Spleen (tissue), 11 donors: ENCODE data around the gene SLCO2B1. TPM values are rescaled to one million over a fixed set of nuclear protein-coding genes. Genes with fewer than 3 reads are reported as not detected.
A peak's percentile ranks its signal among the peaks of the same experiment; 100 is the strongest.

Source experiments
- DNase-seq: peaks from one replicate; pipeline ENCODE4 v3.0.0-alpha.2; 2020
- H3K27ac ChIP-seq, 8 donors: fragments of 200-600 bp; sonication (generic) in 7 of 8; 1 replicate in 4 of 8; 2 replicates in 4 of 8; pipeline versions ENCODE4 v1.5.0 to v1.8.0; 2016 to 2021; ENCODE audit warnings: inconsistent platforms in 4 of 8, mild to moderate bottlenecking in 4 of 8, moderate library complexity in 1 of 8
- H3K27me3 ChIP-seq, 7 donors: fragments of 200-600 bp; sonication (generic) in 6 of 7; replicated peaks in 1 of 7; 1 replicate in 4 of 7; 2 replicates in 3 of 7; pipeline versions ENCODE4 v1.5.0 to v1.8.0; 2016 to 2021; ENCODE audit warnings: inconsistent platforms in 3 of 7, mild to moderate bottlenecking in 1 of 7
- H3K36me3 ChIP-seq, 6 donors: fragments of 200-600 bp; sonication (generic) in 5 of 6; 1 replicate in 4 of 6; 2 replicates in 2 of 6; pipeline versions ENCODE4 v1.5.0 to v1.8.0; 2016 to 2021; ENCODE audit warnings: inconsistent platforms in 2 of 6
- H3K4me1 ChIP-seq, 6 donors: fragments of 200-600 bp; sonication (generic) in 5 of 6; 1 replicate in 3 of 6; 2 replicates in 3 of 6; pipeline versions ENCODE4 v1.5.0 to v1.8.0; 2016 to 2021; ENCODE audit warnings: inconsistent platforms in 3 of 6
- H3K4me3 ChIP-seq, 8 donors: fragments of 200-600 bp; sonication (generic) in 7 of 8; 1 replicate in 4 of 8; 2 replicates in 4 of 8; pipeline versions ENCODE4 v1.5.0 to v1.8.0; 2016 to 2021; ENCODE audit warnings: inconsistent platforms in 4 of 8, mild to moderate bottlenecking in 4 of 8, moderate library complexity in 2 of 8
- H3K9me3 ChIP-seq, 8 donors: fragments of 200-600 bp; sonication (generic) in 7 of 8; 1 replicate in 4 of 8; 2 replicates in 4 of 8; pipeline versions ENCODE4 v1.5.0 to v1.8.0; 2016 to 2021; ENCODE audit warnings: inconsistent platforms in 4 of 8
- CTCF ChIP-seq, 11 experiments: fragments of 200-600 bp in 7 of 11; fragments of 450-650 bp in 4 of 11; sonication (generic) in 4 of 11; IDR thresholded peaks in 8 of 11; conservative IDR thresholded peaks in 3 of 11; 1 replicate in 7 of 11; 2 replicates in 4 of 11; pipeline versions ENCODE4 v1.4.0 to v1.8.0; 2016 to 2021; ENCODE audit warnings: antibody characterized with exemption in 11 of 11, inconsistent platforms in 4 of 11, mild to moderate bottlenecking in 1 of 11
- POLR2A ChIP-seq, 3 donors: fragments of 450-650 bp; IDR thresholded peaks; one replicate each; pipeline ENCODE4 v1.5.1; 2017; ENCODE audit warnings: antibody characterized with exemption in 3 of 3, mild to moderate bottlenecking in 1 of 3
- POLR2AphosphoS5 ChIP-seq, 3 donors: sonication (generic); formaldehyde crosslinking; IDR thresholded peaks; one replicate each; pipeline ENCODE4 v1.5.1; 2017; ENCODE audit warnings: antibody characterized with exemption in 3 of 3
- WGBS, 5 donors: extraction: QIAGEN DNeasy Blood & Tissue Kit in 3 of 5; methylation state at CpG; one replicate each; pipeline versions ENCODE4 v1.1.5 to v1.1.7; 2013 to 2018; 5-methylcytosine and 5-hydroxymethylcytosine counted together
- intact Hi-C: fragments of 100-400 bp; cut with DNase I; formaldehyde crosslinking; loops from one replicate; pipeline ENCODE4 v1.15.0; 2023; ENCODE audit warnings: low total_unique reads
- polyA plus RNA-seq, 3 donors: library from polyadenylated mRNA; stranded (reverse); fragments of 200-250 nt; gene quantifications; one replicate each; pipeline ENCODE4 v1.2.1, GENCODE V29; 2013
- total RNA-seq, 7 donors: library from RNA; depleted of rRNA in 3 of 7; stranded (reverse); fragments of >200 nt in 3 of 7; fragmentation: NEBNext Ultra II Directional in 4 of 7; extraction: Animal tissue kit (Norgen Biotek cat#: 25700) in 4 of 7; gene quantifications; one replicate each; pipeline versions ENCODE4 v1.1.0 to v1.2.1, GENCODE V29; 2016 to 2021
- donor health status: healthy with polysubstance abuse.
- donor health status: DM: no; HTN: no; CAD: no; lungs with moderate emphysema.
- donor health status: DM: no; HTN: no; CAD: no.
- donor health status: Bipolar disorder and iron deficiency.
- donor health status: healthy.
- donor health status: DM: no; HTN: no; CAD: no.
- donor health status: DM: yes; HTN: yes; CAD: no.

SLCO2B1 gene
- total and polyA plus RNA-seq, 10 donors: 10.2 to 307 (median 132) TPM

- Histone ChIP-seq H3K27me3 (peaks cover 0 to 10% (median 0%) of the 10 kb centered on the region in 7 donors), H3K27ac (no peak overlapping the region), H3K4me3 (no peak overlapping the region), H3K9me3 (no peaks in the 10 kb centered on the region), H3K36me3 (no peaks in the 10 kb centered on the region), H3K4me1 (peaks cover 12 to 37% (median 27%) of the 10 kb centered on the region in 6 donors)
- DNase-seq: peak; percentile 91
- TF ChIP-seq POLR2A (IDR thresholded peaks at IDR 0.05) (no peak), POLR2AphosphoS5 (IDR thresholded peaks at IDR 0.05) (peak in 2 of 3 donors; percentile 35 to 49), CTCF (IDR thresholded peaks at IDR 0.05 in 8 of 11, conservative IDR thresholded peaks at IDR 0.05 in 3 of 11) (peak; percentile 50 to 94 (median 92))
- intact Hi-C loops: loop anchor here (5.0 to 10.0 kb wide), 3 partner anchors 67 to 216 kb away; partner anchors contain the start of gene TPBGL
- 30 to 38% (median 35%) methylated on average over 21 to 22 of the region's 22 CpGs for WGBS, 5 donors
Observed at GRCh38 chr11:75140269-75141138, 10.4 kb upstream of the SLCO2B1 start.

- Histone ChIP-seq H3K36me3 (no peaks in the 10 kb centered on the region), H3K4me3 (no peak overlapping the region), H3K27ac (no peak overlapping the region), H3K4me1 (peaks cover 12 to 37% (median 27%) of the 10 kb centered on the region in 6 donors), H3K27me3 (peaks cover 0 to 10% (median 0%) of the 10 kb centered on the region in 7 donors), H3K9me3 (no peaks in the 10 kb centered on the region)
- DNase-seq: no peak
- intact Hi-C loops: loop anchor here (5.0 to 10.0 kb wide), 3 partner anchors 66 to 216 kb away; partner anchors contain the start of gene TPBGL
- 55 to 59% (median 57%) methylated on average over 6 of the region's 6 CpGs for WGBS, 5 donors
- no peak for TF ChIP-seq POLR2A (IDR thresholded peaks at IDR 0.05)
- TF ChIP-seq POLR2AphosphoS5 (IDR thresholded peaks at IDR 0.05): no peak
- TF ChIP-seq CTCF (IDR thresholded peaks at IDR 0.05 in 8 of 11, conservative IDR thresholded peaks at IDR 0.05 in 3 of 11): no peak
Observed at GRCh38 chr11:75141166-75141565, 9.7 kb upstream of the SLCO2B1 start.

- peak overlapping the region in 6 of 8 donors; percentile 44 to 69 (median 58) for H3K27ac ChIP-seq
- WGBS, 5 donors: 33 to 41% (median 36%) methylated on average over 8 to 10 of the region's 10 CpGs
- H3K4me3 ChIP-seq: no peak overlapping the region
- intact Hi-C loops: loop anchor here (5.0 to 10.0 kb wide), 3 partner anchors 64 to 218 kb away; partner anchors contain the start of gene TPBGL
- H3K9me3 ChIP-seq: no peaks in the 10 kb centered on the region
- DNase-seq: peak; percentile 87
- peaks cover 12 to 49% (median 32%) of the 10 kb centered on the region in 6 donors for H3K4me1 ChIP-seq
- peaks cover 0 to 4% (median 0%) of the 10 kb centered on the region in 7 donors for H3K27me3 ChIP-seq
- TF ChIP-seq CTCF (IDR thresholded peaks at IDR 0.05 in 8 of 11, conservative IDR thresholded peaks at IDR 0.05 in 3 of 11) (peak in 4 of 11 experiments; percentile 6 to 29 (median 14)), POLR2AphosphoS5 (IDR thresholded peaks at IDR 0.05) (peak; percentile 10 to 79 (median 70)), POLR2A (IDR thresholded peaks at IDR 0.05) (no peak)
- no peaks in the 10 kb centered on the region for H3K36me3 ChIP-seq
Observed at GRCh38 chr11:75142714-75143419, 8.0 kb upstream of the SLCO2B1 start.
